Measurements from ENCODE around the gene GREB1.

GRCh38 chr2:11571170-11571569 is 37.3 kb downstream of the GREB1 start:
- TF ChIP-seq CTCF (IDR thresholded peaks at IDR 0.05; ENCODE audit: low read length) (no peak), EZH2 (IDR thresholded peaks at IDR 0.05; ENCODE audit: borderline replicate concordance, low read length) (no peak)
